Endothelial cell (in vitro differentiated cells): ENCODE data around the gene ASGR2. TPM values are rescaled to one million over a fixed set of nuclear protein-coding genes. Genes with fewer than 3 reads are reported as not detected.

Experiments
- DNase-seq: peaks from one replicate; pipeline ENCODE4 v3.0.0; 2021; ENCODE audit warnings: low spot score
- H3K27ac Mint-ChIP-seq: one replicate; pipeline ENCODE4 v1.8.0; 2021; ENCODE audit warnings: mixed read lengths, inconsistent platforms; ENCODE audit not compliant: unreplicated experiment
- H3K27me3 Mint-ChIP-seq: one replicate; pipeline ENCODE4 v1.8.0; 2021; ENCODE audit warnings: mild to moderate bottlenecking, moderate library complexity, mixed read lengths, inconsistent platforms; ENCODE audit not compliant: unreplicated experiment
- H3K36me3 Mint-ChIP-seq: one replicate; pipeline ENCODE4 v1.8.0; 2021; ENCODE audit warnings: mild to moderate bottlenecking, low read depth, mixed read lengths, inconsistent platforms; ENCODE audit not compliant: unreplicated experiment
- H3K4me1 Mint-ChIP-seq: one replicate; pipeline ENCODE4 v1.8.0; 2021; ENCODE audit warnings: mild to moderate bottlenecking, mixed read lengths, inconsistent platforms; ENCODE audit not compliant: unreplicated experiment
- H3K4me3 Mint-ChIP-seq: one replicate; pipeline ENCODE4 v1.8.0; 2021; ENCODE audit warnings: mild to moderate bottlenecking, mixed read lengths, inconsistent platforms; ENCODE audit not compliant: unreplicated experiment
- H3K9me3 Mint-ChIP-seq: one replicate; pipeline ENCODE4 v1.8.0; 2021; ENCODE audit warnings: mixed read lengths, inconsistent platforms; ENCODE audit not compliant: unreplicated experiment
- total RNA-seq: library from RNA; stranded (reverse); fragmentation: NEBNext Ultra II Directional; extraction: Animal tissue kit (Norgen Biotek cat#: 25700); gene quantifications from one replicate; pipeline ENCODE4 v1.2.1, GENCODE V29; 2021; ENCODE audit not compliant: unreplicated experiment
- TF ChIP-seq, protein P1 (sequence below): fragments of 200-600 bp; sonication (generic); IDR thresholded peaks from one replicate; pipeline ENCODE4 v1.5.0; 2021; ENCODE audit warnings: antibody characterized with exemption; ENCODE audit not compliant: unreplicated experiment

Gene ASGR2
- total RNA-seq, 1 donor from 2014 or later: 0.41 TPM

DNA sequence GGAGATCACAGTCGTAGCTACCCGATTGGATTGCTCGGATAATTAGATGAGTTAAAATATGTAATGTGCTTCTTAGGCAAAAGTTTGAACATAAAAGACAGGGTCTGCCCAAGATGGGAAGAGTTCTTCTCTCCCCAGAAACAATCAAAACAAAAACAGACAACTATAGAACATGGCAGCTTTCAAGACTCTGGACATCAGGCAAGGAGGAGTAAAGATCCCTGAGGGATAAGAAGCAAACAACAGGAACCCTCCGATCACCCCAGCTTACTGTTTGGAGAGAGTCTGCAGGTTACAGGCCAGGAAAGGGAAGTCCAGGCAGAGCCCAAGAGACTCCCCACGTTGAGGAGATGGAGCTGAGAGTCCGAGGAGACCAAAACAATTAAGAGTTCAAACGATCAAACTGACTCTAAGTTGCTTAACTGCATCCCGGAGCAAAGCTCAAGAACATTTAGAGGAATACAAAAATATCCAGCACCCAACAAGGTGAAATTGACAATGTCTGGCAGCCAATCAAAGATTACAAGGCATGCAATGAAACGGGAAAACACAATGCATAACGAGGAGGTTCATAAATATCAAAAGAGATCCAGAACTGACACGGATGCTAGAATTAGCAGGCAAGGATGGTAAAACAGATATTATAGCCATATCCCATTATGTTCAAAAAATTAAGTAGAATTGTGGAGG is 3.9 kb downstream of the ASGR2 start:
- TF ChIP-seq, protein P1, sequence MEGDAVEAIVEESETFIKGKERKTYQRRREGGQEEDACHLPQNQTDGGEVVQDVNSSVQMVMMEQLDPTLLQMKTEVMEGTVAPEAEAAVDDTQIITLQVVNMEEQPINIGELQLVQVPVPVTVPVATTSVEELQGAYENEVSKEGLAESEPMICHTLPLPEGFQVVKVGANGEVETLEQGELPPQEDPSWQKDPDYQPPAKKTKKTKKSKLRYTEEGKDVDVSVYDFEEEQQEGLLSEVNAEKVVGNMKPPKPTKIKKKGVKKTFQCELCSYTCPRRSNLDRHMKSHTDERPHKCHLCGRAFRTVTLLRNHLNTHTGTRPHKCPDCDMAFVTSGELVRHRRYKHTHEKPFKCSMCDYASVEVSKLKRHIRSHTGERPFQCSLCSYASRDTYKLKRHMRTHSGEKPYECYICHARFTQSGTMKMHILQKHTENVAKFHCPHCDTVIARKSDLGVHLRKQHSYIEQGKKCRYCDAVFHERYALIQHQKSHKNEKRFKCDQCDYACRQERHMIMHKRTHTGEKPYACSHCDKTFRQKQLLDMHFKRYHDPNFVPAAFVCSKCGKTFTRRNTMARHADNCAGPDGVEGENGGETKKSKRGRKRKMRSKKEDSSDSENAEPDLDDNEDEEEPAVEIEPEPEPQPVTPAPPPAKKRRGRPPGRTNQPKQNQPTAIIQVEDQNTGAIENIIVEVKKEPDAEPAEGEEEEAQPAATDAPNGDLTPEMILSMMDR: no peak
- Mint-ChIP-seq H3K4me1 (peaks cover 25% of the 10 kb centered on the region), H3K4me3 (peak overlapping the region; percentile 49), H3K27me3 (peaks cover 15% of the 10 kb centered on the region), H3K36me3 (peaks cover 13% of the 10 kb centered on the region), H3K27ac (peak overlapping the region; percentile 9), H3K9me3 (peaks cover 3% of the 10 kb centered on the region)
- DNase-seq: no peak

DNA sequence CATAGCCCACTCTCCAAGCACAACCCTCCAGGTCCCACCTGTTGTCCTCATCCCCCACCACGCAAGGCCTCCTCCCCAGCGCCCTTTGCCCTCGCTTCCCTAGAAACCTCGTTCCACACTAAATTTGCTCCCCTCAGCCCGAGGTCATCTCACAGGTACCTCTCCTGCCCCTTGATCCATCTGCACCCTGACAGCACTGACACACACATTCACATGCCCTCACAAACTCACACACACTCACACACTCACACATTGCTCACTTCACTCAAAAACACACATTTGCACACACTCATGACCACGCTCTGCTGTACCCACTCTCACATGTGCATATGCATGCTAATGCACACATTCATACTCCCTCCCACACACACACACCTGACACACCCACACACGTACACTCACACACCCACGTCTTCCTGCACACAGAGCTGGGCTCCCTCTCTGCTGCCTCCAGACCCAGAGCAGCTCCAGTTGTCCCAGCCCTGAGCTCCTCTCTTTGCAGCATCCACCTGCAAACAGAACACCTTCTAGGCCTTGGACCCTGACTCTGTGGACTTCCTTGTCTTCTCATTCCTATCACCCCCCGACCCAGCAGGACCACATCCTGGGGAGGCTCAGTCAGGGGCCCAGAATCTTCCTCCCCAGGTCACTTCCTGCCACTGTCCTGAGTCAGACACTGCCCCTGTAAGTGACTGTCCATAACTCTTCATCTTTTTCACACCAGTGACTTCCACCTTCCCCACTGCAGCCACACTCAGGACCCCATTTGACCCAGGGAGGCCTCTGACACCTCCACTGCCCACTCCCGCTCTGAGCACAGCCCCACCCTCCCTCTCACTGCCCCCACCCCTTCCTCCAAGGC is 4.9 kb downstream of the ASGR2 start:
- peaks cover 13% of the 10 kb centered on the region for H3K36me3 Mint-ChIP-seq
- DNase-seq: no peak
- peaks cover 12% of the 10 kb centered on the region for H3K27me3 Mint-ChIP-seq
- peak overlapping the region; percentile 26 for H3K4me3 Mint-ChIP-seq
- H3K4me1 Mint-ChIP-seq: peaks cover 23% of the 10 kb centered on the region
- peak overlapping the region; percentile 16 for H3K27ac Mint-ChIP-seq
- TF ChIP-seq, protein P1: no peak
- peaks cover 3% of the 10 kb centered on the region for H3K9me3 Mint-ChIP-seq

DNA sequence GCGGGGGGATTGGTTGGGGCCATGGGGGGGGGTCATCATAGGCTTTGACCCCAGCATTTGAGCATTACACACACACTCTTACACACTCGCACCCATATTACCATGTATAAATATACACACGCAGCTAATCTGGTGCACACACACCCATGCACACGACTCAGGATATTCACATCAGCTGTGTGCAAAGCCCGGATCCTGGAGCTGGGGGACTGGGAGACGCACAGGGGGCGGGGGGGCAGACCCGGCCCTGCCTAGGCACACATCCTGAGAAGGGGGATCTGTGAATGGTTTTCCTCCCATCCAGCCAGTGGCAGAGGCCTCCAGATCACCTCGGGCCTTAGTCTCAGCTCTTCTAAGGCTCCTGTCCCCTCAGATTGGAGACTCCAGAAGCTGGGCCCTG is 5.6 kb downstream of the ASGR2 start:
- Mint-ChIP-seq H3K27ac (no peak overlapping the region), H3K9me3 (peaks cover 3% of the 10 kb centered on the region), H3K4me3 (no peak overlapping the region), H3K36me3 (peaks cover 13% of the 10 kb centered on the region), H3K27me3 (peaks cover 12% of the 10 kb centered on the region), H3K4me1 (peaks cover 23% of the 10 kb centered on the region)
- TF ChIP-seq, protein P1: no peak
- no peak for DNase-seq

DNA sequence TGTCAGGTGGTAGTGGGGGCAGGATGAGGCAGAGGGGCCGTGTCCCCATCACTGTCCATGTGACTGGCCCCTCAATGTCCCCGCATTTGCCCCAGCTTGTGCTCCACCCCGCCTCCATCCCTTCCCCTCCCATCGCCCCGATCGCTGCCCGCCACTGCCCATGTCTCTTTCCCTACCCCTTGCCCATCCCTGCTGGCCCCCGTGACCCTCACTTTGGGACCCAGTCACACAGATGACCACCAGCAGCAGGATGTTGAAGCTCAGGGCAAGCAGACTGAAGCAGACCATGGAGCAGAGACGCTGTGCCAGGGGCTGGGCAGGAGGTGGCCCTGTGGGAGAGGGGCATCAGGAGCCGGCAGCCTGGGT is 6.1 kb downstream of the ASGR2 start:
- no peak for DNase-seq
- H3K27me3 Mint-ChIP-seq: peaks cover 12% of the 10 kb centered on the region
- no peak overlapping the region for H3K27ac Mint-ChIP-seq
- H3K36me3 Mint-ChIP-seq: peaks cover 13% of the 10 kb centered on the region
- no peak overlapping the region for H3K4me3 Mint-ChIP-seq
- peaks cover 3% of the 10 kb centered on the region for H3K9me3 Mint-ChIP-seq
- H3K4me1 Mint-ChIP-seq: peaks cover 23% of the 10 kb centered on the region
- TF ChIP-seq, protein P1: no peak
